Loucy (cell line): ENCODE measurements around the gene TMEM247.

Experiments used
- H2AFZ ChIP-seq: fragments of 200-600 bp; sonication (generic); 2 replicates; pipeline ENCODE4 v1.6.0; 2016; ENCODE audit warnings: antibody characterized with exemption, mild to moderate bottlenecking, low read length, moderate library complexity
- H3F3A ChIP-seq: fragments of 200-600 bp; 2 replicates; pipeline ENCODE4 v1.6.0; 2016; ENCODE audit warnings: antibody characterized with exemption, low read depth, mild to moderate bottlenecking
- H3K27me3 ChIP-seq: fragments of 200-600 bp; sonication (generic); 2 replicates; pipeline ENCODE4 v1.6.1; 2014; ENCODE audit warnings: low read length, mild to moderate bottlenecking; ENCODE audit not compliant: insufficient read depth, poor library complexity, severe bottlenecking
- H3K36me3 ChIP-seq: fragments of 200-600 bp; sonication (generic); 2 replicates; pipeline ENCODE4 v1.6.1; 2016; ENCODE audit warnings: low read length; ENCODE audit not compliant: insufficient read depth
- H3K4me1 ChIP-seq: fragments of 200-600 bp; sonication (generic); 2 replicates; pipeline ENCODE4 v1.5.1; 2014; ENCODE audit warnings: low read length, mild to moderate bottlenecking; ENCODE audit not compliant: insufficient read depth, poor library complexity, severe bottlenecking
- H3K4me2 ChIP-seq: fragments of 200-600 bp; sonication (generic); 2 replicates; pipeline ENCODE4 v1.6.0; 2014; ENCODE audit warnings: antibody characterized with exemption, low read length, low read depth, mild to moderate bottlenecking; ENCODE audit not compliant: poor library complexity, severe bottlenecking
- H3K4me3 ChIP-seq: fragments of 200-600 bp; sonication (generic); 2 replicates; pipeline ENCODE4 v1.5.1; 2014; ENCODE audit warnings: low read length, mild to moderate bottlenecking, mixed read lengths; ENCODE audit not compliant: poor library complexity, severe bottlenecking
- H3K79me2 ChIP-seq: fragments of 200-600 bp; sonication (generic); 2 replicates; pipeline ENCODE4 v1.6.1; 2014; ENCODE audit warnings: low read length; ENCODE audit not compliant: insufficient read depth
- H3K9ac ChIP-seq: fragments of 200-600 bp; sonication (generic); 2 replicates; pipeline ENCODE4 v1.6.0; 2014; ENCODE audit warnings: mild to moderate bottlenecking, low read depth, low read length, moderate library complexity; ENCODE audit not compliant: poor library complexity, severe bottlenecking
- H3K9me2 ChIP-seq: fragments of 200-600 bp; sonication (generic); replicated peaks from 2 replicates; pipeline ENCODE4 v1.6.1; 2016; ENCODE audit warnings: low read depth, low read length, mixed read lengths
- H3K9me3 ChIP-seq: fragments of 200-600 bp; sonication (generic); 2 replicates; pipeline ENCODE4 v1.6.1; 2014; ENCODE audit warnings: mild to moderate bottlenecking, antibody characterized with exemption, low read length, low read depth; ENCODE audit not compliant: insufficient read depth
- H4K20me1 ChIP-seq: fragments of 200-600 bp; sonication (generic); 2 replicates; pipeline ENCODE4 v1.6.0; 2014; ENCODE audit warnings: antibody characterized with exemption, low read length, mild to moderate bottlenecking; ENCODE audit not compliant: insufficient read depth, poor library complexity, severe bottlenecking
- CTCF ChIP-seq: fragments of 200-600 bp; sonication (generic); conservative IDR thresholded peaks from 2 replicates; pipeline ENCODE4 v1.5.1; 2014; ENCODE audit warnings: mild to moderate bottlenecking, antibody characterized with exemption, low read length
- EZH2phosphoT487 ChIP-seq: fragments of 200-600 bp; IDR thresholded peaks from 2 replicates; pipeline ENCODE4 v1.6.1; 2018; ENCODE audit warnings: antibody characterized with exemption, mild to moderate bottlenecking, moderate library complexity, borderline replicate concordance

TMEM247 gene

GRCh38 chr2:46461011-46461674, 18.2 kb upstream of the TMEM247 start:
- Histone ChIP-seq H3K9me2 (no peaks in the 10 kb centered on the region), H3K4me3 (no peak overlapping the region), H4K20me1 (no peaks in the 10 kb centered on the region), H3K9ac (no peak overlapping the region), H3K4me2 (no peak overlapping the region), H3K27me3 (no peaks in the 10 kb centered on the region), H3K9me3 (no peaks in the 10 kb centered on the region), H2AFZ (no peak overlapping the region), H3K79me2 (no peaks in the 10 kb centered on the region), H3F3A (no peaks in the 10 kb centered on the region), H3K36me3 (no peaks in the 10 kb centered on the region), H3K4me1 (peaks cover 3% of the 10 kb centered on the region)
- TF ChIP-seq CTCF (peak; percentile 100), EZH2phosphoT487 (no peak)

- Histone ChIP-seq H3K4me3 (no peak overlapping the region), H4K20me1 (no peaks in the 10 kb centered on the region), H3F3A (no peaks in the 10 kb centered on the region), H2AFZ (no peak overlapping the region), H3K9me3 (no peaks in the 10 kb centered on the region), H3K9ac (no peak overlapping the region), H3K27me3 (no peaks in the 10 kb centered on the region), H3K4me1 (peaks cover 3% of the 10 kb centered on the region), H3K36me3 (no peaks in the 10 kb centered on the region), H3K79me2 (no peaks in the 10 kb centered on the region), H3K9me2 (no peaks in the 10 kb centered on the region), H3K4me2 (no peak overlapping the region)
- TF ChIP-seq CTCF (0 out of 2 replicates have a peak, but pooled peaks have one; percentile 18), EZH2phosphoT487 (no peak)
Observed at GRCh38 chr2:46461709-46462171, 17.6 kb upstream of the TMEM247 start.

- Histone ChIP-seq H3K9ac (no peak overlapping the region), H3K4me3 (no peak overlapping the region), H3K9me2 (no peaks in the 10 kb centered on the region), H3K4me2 (no peak overlapping the region), H3K27me3 (no peaks in the 10 kb centered on the region), H3K79me2 (no peaks in the 10 kb centered on the region), H2AFZ (no peak overlapping the region), H3K36me3 (no peaks in the 10 kb centered on the region), H3K9me3 (no peaks in the 10 kb centered on the region), H3K4me1 (peaks cover 3% of the 10 kb centered on the region), H4K20me1 (no peaks in the 10 kb centered on the region), H3F3A (no peaks in the 10 kb centered on the region)
- TF ChIP-seq CTCF (no peak), EZH2phosphoT487 (no peak)
Observed at GRCh38 chr2:46462936-46463335, 16.4 kb upstream of the TMEM247 start.
